HEK293 (cell line): ENCODE measurements around the gene BTF3L4.
"Not testable (repeated sequence)": the region's sequence is repeated elsewhere in the genome, so short reads cannot be mapped to it uniquely, and the experiment has no call there.

Experiments used
- CTCF ChIA-PET: fragments of 350-600 bp; formaldehyde crosslinking; extraction: SDS; loops from one replicate; lab custom pipeline; 2021; ENCODE audit warnings: antibody characterized with exemption; lab: Yijun Ruan, JAX
- POLR2A ChIA-PET: fragments of 300-600 bp; formaldehyde crosslinking; extraction: SDS; loops from one replicate; lab custom pipeline; 2020; ENCODE audit warnings: antibody characterized with exemption, inconsistent platforms; lab: Yijun Ruan, JAX
- H3K27ac ChIP-seq: fragments of 200-500 bp; sonication (Bioruptor generic); 2 replicates; pipeline ENCODE4 v1.5.1; 2014; ENCODE audit warnings: low read depth, low read length, control low read depth, inconsistent platforms; ENCODE audit errors: extremely low read depth
- H3K36me3 ChIP-seq, 2 experiments: fragments of 200-500 bp in 1 of 2; sonication (Bioruptor generic) in 1 of 2; 1 replicate in 1 of 2; 2 replicates in 1 of 2; pipeline ENCODE4 v1.5.1; 2014 to 2017; ENCODE audit warnings: inconsistent platforms in 2 of 2, low read length in 2 of 2; ENCODE audit not compliant: control insufficient read depth in 2 of 2, insufficient read depth in 1 of 2
- H3K4me1 ChIP-seq: fragments of 200-500 bp; sonication (Bioruptor generic); 2 replicates; pipeline ENCODE4 v1.5.1; 2014; ENCODE audit warnings: mild to moderate bottlenecking, low read length, inconsistent platforms; ENCODE audit not compliant: control insufficient read depth, insufficient read depth
- H3K4me3 ChIP-seq: 2 replicates; pipeline ENCODE4 v1.5.1; 2011; ENCODE audit warnings: low read depth, mild to moderate bottlenecking, control low read depth, low read length, moderate library complexity
- H3K9me3 ChIP-seq: fragments of 200-500 bp; sonication (Bioruptor generic); 2 replicates; pipeline ENCODE4 v1.5.1; 2014; ENCODE audit warnings: low read depth, low read length, inconsistent platforms; ENCODE audit not compliant: control insufficient read depth, insufficient read depth
- GLI2 ChIP-seq: fragments of 450-650 bp; formaldehyde crosslinking; IDR thresholded peaks from 2 replicates; pipeline ENCODE4; 2017; ENCODE audit warnings: missing biosample characterization, missing genetic modification characterization, low read depth, borderline replicate concordance
- HOXD13 ChIP-seq: sonication (generic); formaldehyde crosslinking; IDR thresholded peaks from 2 replicates; pipeline ENCODE4 v1.8.0; 2022; ENCODE audit warnings: missing genetic modification reagents, borderline replicate concordance
- KLF7 ChIP-seq: fragments of 450-650 bp; formaldehyde crosslinking; IDR thresholded peaks from 2 replicates; pipeline ENCODE4 v1.5.1; 2016; ENCODE audit warnings: missing biosample characterization, missing genetic modification characterization, borderline replicate concordance
- KLF9 ChIP-seq: fragments of 450-650 bp; formaldehyde crosslinking; IDR thresholded peaks from 2 replicates; pipeline ENCODE4 v1.5.1; 2016; ENCODE audit warnings: missing biosample characterization, missing genetic modification characterization, low read depth
- PRDM1 ChIP-seq: fragments of 450-650 bp; formaldehyde crosslinking; IDR thresholded peaks from 2 replicates; pipeline ENCODE4; 2016; ENCODE audit warnings: missing biosample characterization, missing genetic modification characterization
- SCRT2 ChIP-seq: fragments of 450-650 bp; formaldehyde crosslinking; IDR thresholded peaks from 2 replicates; pipeline ENCODE4 v1.5.1; 2016; ENCODE audit warnings: missing biosample characterization, missing genetic modification characterization
- YY2 ChIP-seq: fragments of 450-650 bp; formaldehyde crosslinking; IDR thresholded peaks from 2 replicates; pipeline ENCODE4 v1.5.1; 2016; ENCODE audit warnings: missing biosample characterization, missing genetic modification characterization
- ZFP37 ChIP-seq: fragments of 450-650 bp; formaldehyde crosslinking; IDR thresholded peaks from 2 replicates; pipeline ENCODE4 v1.5.1; 2016; ENCODE audit warnings: missing biosample characterization, missing genetic modification characterization
- ZNF121 ChIP-seq: fragments of 450-650 bp; formaldehyde crosslinking; IDR thresholded peaks from 2 replicates; pipeline ENCODE4 v1.5.1; 2016; ENCODE audit warnings: missing biosample characterization, missing genetic modification characterization
- ZNF335 ChIP-seq: fragments of 450-650 bp; formaldehyde crosslinking; conservative IDR thresholded peaks from 2 replicates; pipeline ENCODE4 v1.5.1; 2016; ENCODE audit warnings: missing biosample characterization, missing genetic modification characterization
- ZNF423 ChIP-seq: fragments of 450-650 bp; formaldehyde crosslinking; IDR thresholded peaks from 2 replicates; pipeline ENCODE4 v1.5.1; 2016; ENCODE audit warnings: missing biosample characterization, missing genetic modification characterization
- ZNF544 ChIP-seq: fragments of 450-650 bp; formaldehyde crosslinking; IDR thresholded peaks from 2 replicates; pipeline ENCODE4 v1.5.0; 2017; ENCODE audit warnings: missing biosample characterization, missing genetic modification characterization
- ZNF548 ChIP-seq: fragments of 450-650 bp; formaldehyde crosslinking; IDR thresholded peaks from 2 replicates; pipeline ENCODE4 v1.5.1; 2016; ENCODE audit warnings: missing biosample characterization, missing genetic modification characterization
- ZNF692 ChIP-seq: fragments of 450-650 bp; formaldehyde crosslinking; IDR thresholded peaks from 2 replicates; pipeline ENCODE4 v1.5.1; 2016; ENCODE audit warnings: missing biosample characterization, missing genetic modification characterization
- ZNF843 ChIP-seq: fragments of 450-650 bp; formaldehyde crosslinking; IDR thresholded peaks from 2 replicates; pipeline ENCODE4 v1.5.1; 2016; ENCODE audit warnings: missing biosample characterization, missing genetic modification characterization

The BTF3L4 gene

DNA sequence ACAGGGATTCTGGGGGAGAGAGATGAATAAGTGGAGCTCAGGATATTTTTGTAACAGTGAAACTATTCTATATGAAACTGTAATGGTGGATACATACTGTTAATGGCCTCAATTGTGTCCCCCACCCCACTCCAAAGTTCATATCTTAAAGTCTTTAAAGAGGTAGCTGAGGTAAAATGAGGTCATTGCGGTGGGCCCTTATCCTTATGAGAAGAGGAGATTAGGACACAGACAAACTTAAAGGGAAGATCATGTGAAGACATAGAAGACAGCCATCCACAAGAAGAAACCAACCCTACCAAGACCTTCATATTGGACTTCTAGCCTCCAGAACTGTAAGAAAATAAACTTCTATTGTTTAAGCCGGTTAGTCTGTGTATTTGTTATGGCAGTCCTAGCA lies 10.9 kb upstream of the BTF3L4 start:
- H3K4me1 ChIP-seq: no peaks in the 10 kb centered on the region
- no peak for TF ChIP-seq PRDM1
- peak; percentile 82 for TF ChIP-seq ZNF692 (tag by site-specific recombination)
- no peak for TF ChIP-seq GLI2 (tag by site-specific recombination)
- TF ChIP-seq ZNF548 (tag by site-specific recombination): peak; percentile 71; the same call in 1 of the 2 replicates
- TF ChIP-seq ZNF843 (tag by site-specific recombination): no peak
- TF ChIP-seq ZNF544: no peak
- ChIA-PET CTCF (no interaction called here), POLR2A (no interaction called here)
- H3K36me3 ChIP-seq: peaks cover 6 to 13% of the 10 kb centered on the region in 2 experiments; a peak in 2 of 3 replicates
- H3K27ac ChIP-seq: no peak overlapping the region
- no peaks in the 10 kb centered on the region for H3K9me3 ChIP-seq
- no peak overlapping the region for H3K4me3 ChIP-seq

- H3K36me3 ChIP-seq, CTCF ChIA-PET, H3K27ac ChIP-seq, H3K4me3 ChIP-seq, H3K9me3 ChIP-seq, POLR2A ChIA-PET, H3K4me1 ChIP-seq: not testable (repeated sequence)
- peak; percentile 77; the same call in 1 of the 2 replicates for TF ChIP-seq ZNF121
These were observed 10.4 kb upstream of the BTF3L4 start for GRCh38 chr1:52045666-52046195.

DNA sequence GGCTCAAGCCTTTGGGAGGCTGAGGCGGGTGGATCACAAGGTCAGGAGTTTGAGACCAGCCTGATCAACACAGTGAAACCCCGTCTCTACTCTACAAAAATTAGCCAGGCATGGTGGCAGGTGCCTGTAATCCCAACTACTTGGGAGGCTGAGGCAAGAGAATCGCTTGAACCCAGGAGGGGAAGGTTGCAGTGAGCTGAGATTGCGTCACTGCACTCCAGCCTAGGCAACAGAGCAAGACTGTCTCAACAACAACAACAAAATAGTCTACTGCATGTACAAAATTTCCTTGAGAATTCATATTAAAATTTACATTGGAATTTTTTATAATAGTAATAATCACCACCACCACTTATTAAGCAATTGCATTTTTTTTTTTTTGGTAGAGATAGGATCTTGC lies 6.8 kb upstream of the BTF3L4 start:
- H3K9me3 ChIP-seq, CTCF ChIA-PET, H3K4me3 ChIP-seq, H3K4me1 ChIP-seq, H3K27ac ChIP-seq: not testable (repeated sequence)
- H3K36me3 ChIP-seq: peaks cover 0 to 17% of the 10 kb centered on the region in 2 experiments; a peak in 2 of 3 replicates
- POLR2A ChIA-PET: interaction anchor here (0.9 kb wide), 1 partner anchor 793 kb away, joined by 3 read pairs; the partner anchor contains the start of gene ZYG11A

GRCh38 chr1:52053862-52054261 lies 2.2 kb upstream of the BTF3L4 start:
- peaks cover 0 to 17% of the 10 kb centered on the region in 2 experiments; a peak in 2 of 3 replicates for H3K36me3 ChIP-seq
- CTCF ChIA-PET: interaction anchor here (0.6 kb wide), 1 partner anchor 10 kb away, joined by 3 read pairs; no protein-coding TSS in a partner anchor

GRCh38 chr1:52054496-52055065 lies 1.5 kb upstream of the BTF3L4 start:
- ChIA-PET POLR2A (interaction anchor here (0.6 to 3.1 kb wide), 13 partner anchors 11 to 498 kb away, joined by 3 to 30 read pairs (median 4); partner anchors contain the start of genes CC2D1B, KTI12, ORC1 and PRPF38A), CTCF (interaction anchor here (0.6 kb wide), 2 partner anchors 10 to 44 kb away, joined by 3 read pairs; no protein-coding TSS in a partner anchor)
- H3K27ac ChIP-seq: peak overlapping the region; percentile 84
- H3K9me3 ChIP-seq: no peaks in the 10 kb centered on the region
- TF ChIP-seq HOXD13 (CRISPR knock-in tag) (no peak), YY2 (tag by site-specific recombination) (no peak), ZFP37 (tag by site-specific recombination) (0 out of 2 replicates have a peak, but pooled peaks have one; percentile 6), SCRT2 (tag by site-specific recombination) (peak; percentile 96), ZNF423 (tag by site-specific recombination) (no peak), ZNF121 (no peak), KLF7 (tag by site-specific recombination) (no peak)
- peaks cover 0 to 22% of the 10 kb centered on the region in 2 experiments; a peak in 2 of 3 replicates for H3K36me3 ChIP-seq
- peaks cover 11% of the 10 kb centered on the region; the same call in 1 of the 2 replicates for H3K4me1 ChIP-seq
- peak overlapping the region; percentile 91 for H3K4me3 ChIP-seq

More at GRCh38 chr1:52053862-52054261, 2.2 kb upstream of the BTF3L4 start:
- POLR2A ChIA-PET: interaction anchor here (0.6 to 3.1 kb wide), 5 partner anchors 15 to 1225 kb away, joined by 3 to 30 read pairs (median 4); partner anchors contain the start of genes CC2D1B and KTI12
- peaks cover 9% of the 10 kb centered on the region; the same call in 1 of the 2 replicates for H3K4me1 ChIP-seq
- no peaks in the 10 kb centered on the region for H3K9me3 ChIP-seq
- H3K27ac ChIP-seq: no peak overlapping the region
- TF ChIP-seq ZNF335 (tag by site-specific recombination) (peak; percentile 51), KLF9 (tag by site-specific recombination) (no peak)
- H3K4me3 ChIP-seq: peak overlapping the region; percentile 91
